CD14-positive monocyte (primary cell): ENCODE measurements around the gene DYNLT3. TPM values are rescaled to one million over a fixed set of nuclear protein-coding genes. Genes with fewer than 3 reads are reported as not detected.

Experiments
- DNase-seq, 3 donors: peaks; one replicate each; pipeline ENCODE4 v3.0.0-alpha.2; 2011 to 2022
- H2AFZ ChIP-seq: 2 replicates; pipeline ENCODE4 v1.6.0; 2012; ENCODE audit warnings: mild to moderate bottlenecking, low read depth, low read length, inconsistent platforms; ENCODE audit not compliant: insufficient read depth, poor library complexity, severe bottlenecking
- H3K27ac ChIP-seq, 2 donors: 1 replicate in 1 of 2; 2 replicates in 1 of 2; pipeline ENCODE4 v1.5.1; 2012 to 2013; ENCODE audit warnings: low read length in 2 of 2, control low read depth in 1 of 2, inconsistent platforms in 1 of 2, low read depth in 1 of 2, mild to moderate bottlenecking in 1 of 2
- H3K27me3 ChIP-seq, 2 donors: one replicate each; pipeline versions ENCODE4 v1.6.0 to v1.6.1; 2011 to 2013; ENCODE audit warnings: low read length in 2 of 2; ENCODE audit not compliant: control insufficient read depth in 2 of 2, insufficient read depth in 2 of 2
- H3K36me3 ChIP-seq, 2 donors: replicated peaks in 1 of 2; 1 replicate in 1 of 2; 2 replicates in 1 of 2; pipeline versions ENCODE4 v1.5.1 to v1.6.1; 2012 to 2013; ENCODE audit warnings: low read length in 2 of 2, control low read depth in 1 of 2, inconsistent platforms in 1 of 2, mild to moderate bottlenecking in 1 of 2; ENCODE audit not compliant: insufficient read depth in 2 of 2, control insufficient read depth in 1 of 2
- H3K4me1 ChIP-seq, 2 donors: 1 replicate in 1 of 2; 2 replicates in 1 of 2; pipeline versions ENCODE4 v1.5.1 to v1.6.1; 2012 to 2013; ENCODE audit warnings: low read length in 2 of 2, control low read depth in 1 of 2, inconsistent platforms in 1 of 2, mild to moderate bottlenecking in 1 of 2, moderate library complexity in 1 of 2; ENCODE audit not compliant: insufficient read depth in 2 of 2, control insufficient read depth in 1 of 2
- H3K4me2 ChIP-seq: replicated peaks from 2 replicates; pipeline ENCODE3; 2012; ENCODE audit warnings: low read length, moderate library complexity, mild to moderate bottlenecking; ENCODE audit not compliant: poor library complexity, severe bottlenecking; ENCODE audit errors: extremely low read depth
- H3K4me3 ChIP-seq, 3 experiments: fragments of 200-600 bp in 1 of 3; sonication (generic) in 1 of 3; replicated peaks in 1 of 3; 1 replicate in 2 of 3; 2 replicates in 1 of 3; pipeline ENCODE4 v1.5.1; 2011 to 2013; ENCODE audit warnings: low read length in 3 of 3, mild to moderate bottlenecking in 3 of 3, control low read depth in 2 of 3, low read depth in 2 of 3, inconsistent platforms in 1 of 3, moderate library complexity in 1 of 3
- H3K79me2 ChIP-seq: 2 replicates; pipeline ENCODE4 v1.6.0; 2012; ENCODE audit warnings: mild to moderate bottlenecking, control low read depth, inconsistent platforms, low read length, moderate library complexity; ENCODE audit not compliant: insufficient read depth
- H3K9ac ChIP-seq: 2 replicates; pipeline ENCODE4 v1.6.0; 2017; ENCODE audit warnings: low read length, mild to moderate bottlenecking; ENCODE audit not compliant: insufficient read depth, poor library complexity, severe bottlenecking
- H3K9me3 ChIP-seq, 2 donors: replicated peaks in 1 of 2; 1 replicate in 1 of 2; 2 replicates in 1 of 2; pipeline versions ENCODE4 v1.5.1 to v1.6.1; 2012 to 2013; ENCODE audit warnings: low read length in 2 of 2, control low read depth in 1 of 2; ENCODE audit not compliant: control insufficient read depth in 1 of 2, insufficient read depth in 1 of 2
- H4K20me1 ChIP-seq: 2 replicates; pipeline ENCODE4 v1.6.0; 2012; ENCODE audit warnings: mild to moderate bottlenecking, low read length, control low read depth, moderate library complexity; ENCODE audit not compliant: insufficient read depth
- H3K27ac Mint-ChIP-seq, 7 donors: one replicate each; pipeline ENCODE4 v1.8.0; 2020; ENCODE audit warnings: mild to moderate bottlenecking in 7 of 7, mixed read lengths in 7 of 7, moderate library complexity in 6 of 7, inconsistent platforms in 2 of 7
- H3K27me3 Mint-ChIP-seq, 3 donors: one replicate each; pipeline ENCODE4 v1.8.0; 2021 to 2022; ENCODE audit warnings: low read depth in 3 of 3, mild to moderate bottlenecking in 3 of 3, mixed read lengths in 3 of 3, moderate library complexity in 3 of 3, inconsistent platforms in 1 of 3
- H3K36me3 Mint-ChIP-seq, 2 donors: one replicate each; pipeline ENCODE4 v1.8.0; 2020; ENCODE audit warnings: mixed read lengths in 2 of 2, inconsistent platforms in 1 of 2, mild to moderate bottlenecking in 1 of 2
- H3K4me1 Mint-ChIP-seq: one replicate; pipeline ENCODE4 v1.8.0; 2020; ENCODE audit warnings: mild to moderate bottlenecking, mixed read lengths
- H3K4me3 Mint-ChIP-seq, 2 donors: one replicate each; pipeline ENCODE4 v1.8.0; 2020; ENCODE audit warnings: mild to moderate bottlenecking in 2 of 2, mixed read lengths in 2 of 2, moderate library complexity in 1 of 2
- H3K9me3 Mint-ChIP-seq, 7 donors: one replicate each; pipeline ENCODE4 v1.8.0; 2020 to 2022; ENCODE audit warnings: mixed read lengths in 7 of 7, mild to moderate bottlenecking in 6 of 7, moderate library complexity in 6 of 7, inconsistent platforms in 2 of 7
- WGBS: methylation state at CpG from one replicate; pipeline ENCODE4 v1.1.5; 2013; ENCODE audit warnings: missing lambda C conversion rate; ENCODE audit not compliant: insufficient coverage; 5-methylcytosine and 5-hydroxymethylcytosine counted together
- intact Hi-C, 2 donors: fragments of 100-400 bp; cut with micrococcal nuclease; formaldehyde crosslinking; loops; one replicate each; pipeline versions ENCODE4 v1.15.0 to v1.15.1; 2023
- polyA plus RNA-seq, 3 donors: library from polyadenylated mRNA; depleted of rRNA in 1 of 3; unstranded in 2 of 3; stranded (reverse) in 1 of 3; fragments of 300-500 nt in 2 of 3; fragments of >200 nt in 1 of 3; fragmentation: Illumina TruSeq in 2 of 3; gene quantifications; 1 replicate in 2 of 3; 2 replicates in 1 of 3; pipeline ENCODE4 v1.2.3, GENCODE V29; 2012 to 2021
- TF ChIP-seq, protein P1 (sequence below): fragments of 200-600 bp; IDR thresholded peaks from one replicate; pipeline ENCODE4 v1.8.0; 2022; ENCODE audit warnings: antibody characterized with exemption, mild to moderate bottlenecking

Gene DYNLT3
- polyA plus RNA-seq, 3 donors = 9.4 to 21.9 (median 15.2) TPM

DNA sequence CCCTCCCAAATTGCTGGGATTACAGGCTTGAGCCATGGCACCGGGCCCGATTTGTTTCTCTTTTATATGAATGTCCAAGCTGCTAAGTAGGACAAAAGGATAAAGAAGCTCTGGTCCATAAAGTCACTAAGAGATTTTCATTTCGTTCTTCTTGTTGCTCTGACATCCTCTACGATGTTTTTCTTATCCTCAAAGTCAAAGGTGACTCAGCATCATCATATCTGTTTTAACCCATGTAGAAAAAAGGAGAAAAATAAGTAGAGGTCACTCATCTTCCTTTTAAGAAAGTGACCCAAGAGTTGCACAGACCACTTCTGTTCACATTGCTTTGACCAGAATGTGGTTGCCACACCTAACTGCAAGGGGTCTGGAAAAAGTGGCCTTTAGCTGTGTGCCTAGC is 29.3 kb upstream of the DYNLT3 start:
- no peak overlapping the region for H3K27ac Mint-ChIP-seq
- no peak for DNase-seq
- Histone ChIP-seq H3K27ac (no peak overlapping the region), H3K4me2 (no peak overlapping the region), H4K20me1 (no peaks in the 10 kb centered on the region), H3K9ac (no peak overlapping the region), H3K4me1 (no peaks in the 10 kb centered on the region), H3K4me3 (no peak overlapping the region), H3K27me3 (peaks cover 0 to 3% of the 10 kb centered on the region in 2 donors), H3K36me3 (no peaks in the 10 kb centered on the region), H3K79me2 (no peaks in the 10 kb centered on the region), H2AFZ (no peak overlapping the region), H3K9me3 (no peaks in the 10 kb centered on the region)
- no peaks in the 10 kb centered on the region for H3K4me1 Mint-ChIP-seq
- H3K27me3 Mint-ChIP-seq = peaks cover 2 to 5% (median 4%) of the 10 kb centered on the region in 3 donors
- peaks cover 0 to 2% (median 0%) of the 10 kb centered on the region in 7 donors for H3K9me3 Mint-ChIP-seq
- H3K36me3 Mint-ChIP-seq = no peaks in the 10 kb centered on the region
- TF ChIP-seq, protein P1, sequence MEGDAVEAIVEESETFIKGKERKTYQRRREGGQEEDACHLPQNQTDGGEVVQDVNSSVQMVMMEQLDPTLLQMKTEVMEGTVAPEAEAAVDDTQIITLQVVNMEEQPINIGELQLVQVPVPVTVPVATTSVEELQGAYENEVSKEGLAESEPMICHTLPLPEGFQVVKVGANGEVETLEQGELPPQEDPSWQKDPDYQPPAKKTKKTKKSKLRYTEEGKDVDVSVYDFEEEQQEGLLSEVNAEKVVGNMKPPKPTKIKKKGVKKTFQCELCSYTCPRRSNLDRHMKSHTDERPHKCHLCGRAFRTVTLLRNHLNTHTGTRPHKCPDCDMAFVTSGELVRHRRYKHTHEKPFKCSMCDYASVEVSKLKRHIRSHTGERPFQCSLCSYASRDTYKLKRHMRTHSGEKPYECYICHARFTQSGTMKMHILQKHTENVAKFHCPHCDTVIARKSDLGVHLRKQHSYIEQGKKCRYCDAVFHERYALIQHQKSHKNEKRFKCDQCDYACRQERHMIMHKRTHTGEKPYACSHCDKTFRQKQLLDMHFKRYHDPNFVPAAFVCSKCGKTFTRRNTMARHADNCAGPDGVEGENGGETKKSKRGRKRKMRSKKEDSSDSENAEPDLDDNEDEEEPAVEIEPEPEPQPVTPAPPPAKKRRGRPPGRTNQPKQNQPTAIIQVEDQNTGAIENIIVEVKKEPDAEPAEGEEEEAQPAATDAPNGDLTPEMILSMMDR = no peak
- H3K4me3 Mint-ChIP-seq = no peak overlapping the region
- WGBS = no CpG with 5 or more reads among the region's 4 CpGs
- intact Hi-C loops = no loop called here

DNA sequence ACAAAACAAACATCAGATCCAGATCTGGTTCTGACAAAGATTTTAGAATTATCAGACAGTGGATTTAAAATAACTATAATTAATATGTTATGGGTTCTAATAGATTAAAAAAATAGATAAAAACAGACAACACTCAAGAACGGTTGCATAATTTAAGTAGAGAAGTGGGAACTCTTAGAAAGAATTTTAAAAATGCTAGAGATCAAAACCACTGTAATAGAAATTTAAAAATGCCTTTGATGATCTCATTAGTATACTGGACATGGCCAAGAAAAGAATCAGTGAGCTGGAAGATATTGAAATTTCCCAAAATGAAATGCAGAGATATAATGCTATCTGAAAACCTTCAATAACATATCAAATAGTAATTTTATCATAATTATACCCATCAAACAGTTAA is 28.3 kb upstream of the DYNLT3 start:
- no peak overlapping the region for H3K9ac ChIP-seq
- no peak overlapping the region for H3K4me3 Mint-ChIP-seq
- H3K4me3 ChIP-seq = no peak overlapping the region
- H3K36me3 Mint-ChIP-seq = no peaks in the 10 kb centered on the region
- no peak overlapping the region for H3K4me2 ChIP-seq
- peaks cover 0 to 2% (median 0%) of the 10 kb centered on the region in 7 donors for H3K9me3 Mint-ChIP-seq
- H3K9me3 ChIP-seq = no peaks in the 10 kb centered on the region
- H3K27ac Mint-ChIP-seq = no peak overlapping the region
- H3K27ac ChIP-seq = no peak overlapping the region
- H3K27me3 Mint-ChIP-seq = peaks cover 2 to 5% (median 4%) of the 10 kb centered on the region in 3 donors
- no peaks in the 10 kb centered on the region for H3K4me1 Mint-ChIP-seq
- intact Hi-C loops = no loop called here
- H2AFZ ChIP-seq = no peak overlapping the region
- WGBS = no CpG with 5 or more reads among the region's 1 CpG
- no peak for DNase-seq
- no peaks in the 10 kb centered on the region for H4K20me1 ChIP-seq
- TF ChIP-seq, protein P1 = no peak
- no peaks in the 10 kb centered on the region for H3K79me2 ChIP-seq
- H3K27me3 ChIP-seq = peaks cover 0 to 3% of the 10 kb centered on the region in 2 donors
- no peaks in the 10 kb centered on the region for H3K4me1 ChIP-seq
- no peaks in the 10 kb centered on the region for H3K36me3 ChIP-seq
